Mucosa of rectum (tissue), 2 donors: ENCODE results near the gene SLC6A3.

Experiments used
- H3K27ac ChIP-seq, 2 donors: one replicate each; pipeline ENCODE4 v1.7.0; 2013; ENCODE audit warnings: inconsistent platforms in 2 of 2, low read depth in 2 of 2, low read length in 2 of 2
- H3K27me3 ChIP-seq, 2 donors: one replicate each; pipeline ENCODE4 v1.7.0; 2013; ENCODE audit warnings: low read length in 2 of 2; ENCODE audit not compliant: control insufficient read depth in 2 of 2, insufficient read depth in 2 of 2
- H3K36me3 ChIP-seq, 2 donors: one replicate each; pipeline ENCODE4 v1.7.0; 2013; ENCODE audit warnings: low read length in 2 of 2; ENCODE audit not compliant: control insufficient read depth in 2 of 2, insufficient read depth in 2 of 2
- H3K4me1 ChIP-seq, 2 donors: one replicate each; pipeline ENCODE4 v1.7.0; 2013; ENCODE audit warnings: low read length in 2 of 2, mild to moderate bottlenecking in 1 of 2; ENCODE audit not compliant: control insufficient read depth in 2 of 2, insufficient read depth in 2 of 2
- H3K4me3 ChIP-seq, 2 donors: one replicate each; pipeline ENCODE4 v1.7.0; 2013; ENCODE audit warnings: low read length in 2 of 2
- H3K9ac ChIP-seq, 2 donors: one replicate each; pipeline ENCODE4 v1.7.0; 2013; ENCODE audit warnings: low read length in 2 of 2, low read depth in 1 of 2, mild to moderate bottlenecking in 1 of 2
- H3K9me3 ChIP-seq, 2 donors: one replicate each; pipeline ENCODE4 v1.7.0; 2013; ENCODE audit warnings: low read length in 2 of 2; ENCODE audit not compliant: control insufficient read depth in 2 of 2
- donor health status: healthy.
- donor health status: Normal muscosa, but diverticular disease.

The SLC6A3 gene

GRCh38 chr5:1445313-1445688 is at the start of gene SLC6A3:
Gene SLC6A3 (minus strand): TSS chr5:1445440. CDS start chr5:1443197, 2,243 bp downstream.
- no peaks in the 10 kb centered on the region for H3K36me3 ChIP-seq
- H3K27me3 ChIP-seq = peaks cover 22 to 30% of the 10 kb centered on the region in 2 donors
- H3K4me3 ChIP-seq = no peak within 1 kb of the TSS

DNA sequence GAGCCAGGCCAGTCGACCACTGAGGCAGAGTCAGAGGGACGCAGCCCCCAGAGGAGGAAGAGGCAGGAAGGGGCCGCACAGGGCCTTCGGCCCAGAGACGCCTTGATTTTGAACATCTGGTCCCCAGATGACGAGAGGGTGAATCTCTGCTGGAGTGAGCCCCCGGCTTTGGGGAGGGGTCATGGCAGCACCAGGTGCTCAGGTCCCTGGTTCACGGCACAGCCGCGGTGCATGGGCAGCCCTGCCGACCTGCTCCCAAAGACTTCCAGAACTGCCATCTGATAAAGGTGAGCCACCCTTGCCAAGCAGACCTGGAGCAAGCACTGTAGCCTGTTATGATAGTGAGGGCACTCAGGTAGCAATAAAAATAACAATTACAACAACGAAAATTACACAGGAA is 48.7 kb upstream of the SLC6A3 start:
- Histone ChIP-seq H3K4me3 (no peak overlapping the region), H3K36me3 (peaks cover 0 to 2% of the 10 kb centered on the region in 2 donors), H3K9ac (no peak overlapping the region), H3K27me3 (no peaks in the 10 kb centered on the region), H3K9me3 (no peaks in the 10 kb centered on the region), H3K27ac (no peak overlapping the region), H3K4me1 (peaks cover 0 to 3% of the 10 kb centered on the region in 2 donors)

More at GRCh38 chr5:1445313-1445688, at the start of gene SLC6A3:
- Histone ChIP-seq H3K27ac (no peak within 1 kb of the TSS), H3K9me3 (no peaks in the 10 kb centered on the region), H3K9ac (no peak within 1 kb of the TSS), H3K4me1 (no peaks in the 10 kb centered on the region)

GRCh38 chr5:1493413-1493812 is 48.2 kb upstream of the SLC6A3 start:
- Histone ChIP-seq H3K27ac (no peak overlapping the region), H3K27me3 (no peaks in the 10 kb centered on the region), H3K4me3 (no peak overlapping the region), H3K36me3 (peaks cover 0 to 2% of the 10 kb centered on the region in 2 donors), H3K9ac (no peak overlapping the region), H3K9me3 (no peaks in the 10 kb centered on the region), H3K4me1 (peaks cover 0 to 3% of the 10 kb centered on the region in 2 donors)

DNA sequence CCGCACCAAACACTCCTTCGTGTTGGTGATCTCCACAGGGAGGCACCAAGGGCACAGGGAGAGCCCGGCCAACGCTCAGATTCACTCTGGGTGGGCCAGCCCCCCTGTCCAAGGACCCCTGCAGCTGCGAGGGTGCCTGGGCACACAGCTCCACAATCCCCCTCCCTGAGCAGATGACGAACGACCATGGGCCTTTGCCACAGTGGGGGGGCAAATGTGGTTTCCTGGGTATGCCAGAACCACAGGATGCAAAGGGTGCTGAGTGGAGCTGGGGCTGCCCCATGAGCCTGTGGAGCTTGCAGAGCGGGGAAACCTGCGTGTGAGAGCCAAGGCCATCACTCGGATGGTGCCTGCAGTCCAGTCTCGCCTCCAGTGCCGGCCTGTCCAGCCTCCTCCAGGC is 47.5 kb upstream of the SLC6A3 start:
- Histone ChIP-seq H3K4me1 (peaks cover 0 to 3% of the 10 kb centered on the region in 2 donors), H3K27ac (no peak overlapping the region), H3K36me3 (peaks cover 0 to 3% of the 10 kb centered on the region in 2 donors), H3K9me3 (no peaks in the 10 kb centered on the region), H3K4me3 (no peak overlapping the region), H3K9ac (no peak overlapping the region), H3K27me3 (no peaks in the 10 kb centered on the region)

- Histone ChIP-seq H3K9me3 (no peaks in the 10 kb centered on the region), H3K36me3 (peaks cover 13 to 15% of the 10 kb centered on the region in 2 donors), H3K9ac (no peak overlapping the region), H3K4me1 (peaks cover 0 to 3% of the 10 kb centered on the region in 2 donors), H3K27me3 (no peaks in the 10 kb centered on the region), H3K4me3 (no peak overlapping the region), H3K27ac (peak overlapping the region in 1 of 2 donors; percentile 24)
Measured at GRCh38 chr5:1490376-1490775, 45.1 kb upstream of the SLC6A3 start.

GRCh38 chr5:1489754-1490153 is 44.5 kb upstream of the SLC6A3 start:
- Histone ChIP-seq H3K36me3 (peaks cover 13 to 15% of the 10 kb centered on the region in 2 donors), H3K4me3 (no peak overlapping the region), H3K4me1 (peaks cover 0 to 3% of the 10 kb centered on the region in 2 donors), H3K27ac (peak overlapping the region; percentile 22 to 24), H3K27me3 (no peaks in the 10 kb centered on the region), H3K9ac (no peak overlapping the region), H3K9me3 (no peaks in the 10 kb centered on the region)

DNA sequence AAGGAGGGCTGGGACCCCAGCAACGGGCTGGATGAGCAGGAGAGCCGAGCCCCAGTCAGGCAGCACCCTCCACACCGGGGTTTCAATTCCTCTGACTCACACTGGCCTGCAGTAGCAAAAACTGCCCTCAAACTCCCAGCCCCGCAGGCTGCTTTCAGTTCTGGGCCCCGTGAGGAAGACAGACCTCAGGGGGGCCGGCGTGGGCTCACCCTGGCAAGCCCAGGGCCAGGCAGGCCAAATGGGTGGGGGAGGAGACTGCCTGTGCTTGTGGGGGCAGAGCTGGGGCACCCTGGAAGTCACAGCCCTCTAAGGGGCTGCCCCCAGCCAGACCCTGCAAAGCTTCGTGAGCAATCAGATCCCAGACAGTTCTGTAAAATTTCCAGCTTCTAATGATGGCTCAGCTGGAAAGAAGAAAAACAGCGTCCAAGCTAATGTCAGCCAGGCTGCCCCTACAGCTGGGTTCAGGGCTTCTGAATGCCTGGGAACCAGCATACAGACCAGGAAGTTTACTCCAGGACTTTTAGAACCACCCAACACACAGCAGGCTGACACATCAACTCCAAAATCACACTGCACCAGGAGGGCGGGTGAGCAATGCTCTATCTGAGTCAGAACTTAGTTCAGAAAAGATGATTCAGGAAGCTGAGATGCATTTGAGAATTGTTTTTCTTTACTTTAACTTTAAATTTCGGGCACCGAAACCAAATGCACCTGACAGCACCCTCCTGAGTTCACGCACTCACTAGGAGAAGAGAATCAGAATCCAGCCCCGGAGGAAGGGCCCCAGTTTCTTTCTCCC is 43.8 kb upstream of the SLC6A3 start:
- no peaks in the 10 kb centered on the region for H3K27me3 ChIP-seq
- no peak overlapping the region for H3K9ac ChIP-seq
- H3K27ac ChIP-seq = peak overlapping the region in 1 of 2 donors; percentile 63
- no peaks in the 10 kb centered on the region for H3K9me3 ChIP-seq
- H3K4me1 ChIP-seq = peaks cover 0 to 3% of the 10 kb centered on the region in 2 donors
- H3K4me3 ChIP-seq = peak overlapping the region in 1 of 2 donors; percentile 3
- H3K36me3 ChIP-seq = peaks cover 13 to 15% of the 10 kb centered on the region in 2 donors

GRCh38 chr5:1487079-1487764 is 42.0 kb upstream of the SLC6A3 start:
- H3K27me3 ChIP-seq = no peaks in the 10 kb centered on the region
- H3K9ac ChIP-seq = no peak overlapping the region
- no peak overlapping the region for H3K4me3 ChIP-seq
- H3K4me1 ChIP-seq = peaks cover 0 to 3% of the 10 kb centered on the region in 2 donors
- H3K27ac ChIP-seq = no peak overlapping the region
- H3K9me3 ChIP-seq = no peaks in the 10 kb centered on the region
- peaks cover 13 to 15% of the 10 kb centered on the region in 2 donors for H3K36me3 ChIP-seq

DNA sequence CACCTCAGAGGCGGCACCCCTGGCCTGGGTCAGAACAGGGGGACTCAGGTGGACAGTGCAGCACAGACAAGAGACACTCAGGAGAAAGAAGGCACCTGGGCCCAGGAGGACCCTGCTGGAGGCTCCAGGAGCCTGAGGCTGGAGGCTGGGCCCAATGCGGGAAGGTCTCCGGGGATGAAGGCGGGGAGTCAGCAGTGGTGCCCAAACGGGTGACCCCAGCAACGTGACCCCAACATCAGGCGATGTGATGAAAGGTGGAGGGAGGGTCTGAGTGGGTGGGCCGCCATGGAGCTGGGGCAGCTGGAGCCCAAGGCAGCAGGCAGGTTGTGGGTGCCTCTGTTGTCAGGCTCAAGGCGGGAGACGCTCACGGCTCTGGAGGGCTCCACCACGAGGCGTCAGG is 41.0 kb upstream of the SLC6A3 start:
- Histone ChIP-seq H3K4me1 (peaks cover 0 to 3% of the 10 kb centered on the region in 2 donors), H3K36me3 (peaks cover 13 to 15% of the 10 kb centered on the region in 2 donors), H3K4me3 (no peak overlapping the region), H3K9ac (no peak overlapping the region), H3K27ac (no peak overlapping the region), H3K27me3 (no peaks in the 10 kb centered on the region), H3K9me3 (no peaks in the 10 kb centered on the region)

DNA sequence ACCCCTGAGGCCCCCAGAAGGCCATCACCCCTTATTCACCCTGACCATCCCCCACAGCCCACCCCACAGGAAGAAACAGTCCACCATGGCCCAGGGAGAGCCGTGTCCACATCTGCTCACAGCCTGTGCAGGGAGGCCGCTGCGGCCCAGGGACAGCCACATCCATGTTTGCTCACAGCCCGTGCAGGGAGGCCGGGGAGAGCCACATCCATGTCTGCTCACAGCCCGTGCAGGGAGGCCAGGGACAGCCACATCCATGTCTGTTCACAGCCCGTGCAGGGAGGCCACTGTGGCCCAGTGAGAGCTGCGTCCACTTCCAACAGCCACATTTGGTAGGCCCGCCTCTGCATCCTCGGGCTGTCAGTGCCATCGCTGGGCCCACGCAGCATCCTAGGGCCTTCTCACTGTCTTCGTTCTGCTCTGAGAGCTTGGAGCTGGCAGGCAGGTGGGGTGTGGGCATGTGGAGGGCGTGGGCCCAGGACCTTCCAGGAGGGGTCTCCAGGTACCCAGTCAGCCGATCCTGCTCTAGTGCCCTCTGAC is 40.4 kb upstream of the SLC6A3 start:
- H3K9me3 ChIP-seq = no peaks in the 10 kb centered on the region
- no peak overlapping the region for H3K9ac ChIP-seq
- peaks cover 0 to 3% of the 10 kb centered on the region in 2 donors for H3K4me1 ChIP-seq
- H3K36me3 ChIP-seq = peaks cover 11 to 15% of the 10 kb centered on the region in 2 donors
- no peaks in the 10 kb centered on the region for H3K27me3 ChIP-seq
- H3K27ac ChIP-seq = no peak overlapping the region
- H3K4me3 ChIP-seq = no peak overlapping the region
